SK-N-SH (cell line): Measurements from ENCODE around the gene SLC2A9. TPM values are rescaled to one million over a fixed set of nuclear protein-coding genes. Genes with fewer than 3 reads are reported as not detected.

ENCODE experiments used
- CTCF ChIA-PET: fragments of 300-600, 350-600 bp; formaldehyde crosslinking; extraction: SDS; loops from one replicate; lab custom pipeline; 2021; lab: Yijun Ruan, JAX
- POLR2A ChIA-PET: fragments of 350-600 bp; sonication (Branson Sonifier 250); formaldehyde crosslinking; extraction: SDS; loops from one replicate; lab custom pipeline; 2020; ENCODE audit warnings: antibody characterized with exemption, inconsistent platforms; lab: Yijun Ruan, JAX
- DNase-seq: peaks from one replicate; pipeline ENCODE4 v3.0.0; 2012
- H2AFZ ChIP-seq: fragments of 200-600 bp; sonication (generic); 2 replicates; pipeline ENCODE4 v1.8.1; 2016; ENCODE audit warnings: antibody characterized with exemption, mild to moderate bottlenecking, low read depth
- H3F3A ChIP-seq: fragments of 200-600 bp; sonication (generic); replicated peaks from 2 replicates; pipeline ENCODE3; 2016; ENCODE audit warnings: antibody characterized with exemption, mild to moderate bottlenecking; ENCODE audit not compliant: insufficient read depth
- H3K27ac ChIP-seq, 2 experiments: fragments of 200-500 bp in 1 of 2; fragments of 200-600 bp in 1 of 2; sonication (Bioruptor generic) in 1 of 2; sonication (generic), shearing (Covaris generic) in 1 of 2; 2 replicates each; pipeline versions ENCODE4 v1.5.1 to v1.6.1; 2014 to 2016; ENCODE audit warnings: low read depth in 2 of 2, inconsistent platforms in 1 of 2, low read length in 1 of 2, mild to moderate bottlenecking in 1 of 2, mixed read lengths in 1 of 2
- H3K27me3 ChIP-seq: fragments of 200-600 bp; sonication (generic), shearing (Covaris generic); 2 replicates; pipeline ENCODE4 v1.6.1; 2016; ENCODE audit warnings: mixed run types; ENCODE audit not compliant: insufficient read depth
- H3K36me3 ChIP-seq, 2 experiments: fragments of 200-500 bp in 1 of 2; fragments of 200-600 bp in 1 of 2; sonication (Bioruptor generic) in 1 of 2; sonication (generic) in 1 of 2; replicated peaks in 1 of 2; 2 replicates each; pipeline versions ENCODE3 to v1.5.1; 2014 to 2016; ENCODE audit warnings: low read length in 1 of 2, mild to moderate bottlenecking in 1 of 2; ENCODE audit not compliant: insufficient read depth in 2 of 2, control insufficient read depth in 1 of 2
- H3K4me1 ChIP-seq, 2 experiments: fragments of 200-500 bp in 1 of 2; fragments of 200-600 bp in 1 of 2; sonication (Bioruptor generic) in 1 of 2; sonication (generic), shearing (Covaris generic) in 1 of 2; 2 replicates each; pipeline versions ENCODE4 v1.5.1 to v1.6.1; 2014 to 2016; ENCODE audit warnings: low read depth in 1 of 2, low read length in 1 of 2, mixed run types in 1 of 2; ENCODE audit not compliant: insufficient read depth in 2 of 2, control insufficient read depth in 1 of 2
- H3K4me2 ChIP-seq: fragments of 200-600 bp; sonication (generic), shearing (Covaris generic); 2 replicates; pipeline ENCODE4 v1.6.1; 2017; ENCODE audit warnings: mixed run types
- H3K4me3 ChIP-seq, 2 experiments: fragments of 200-500 bp in 1 of 2; fragments of 200-600 bp in 1 of 2; sonication (Bioruptor generic) in 1 of 2; sonication (generic), shearing (Covaris generic) in 1 of 2; 2 replicates each; pipeline versions ENCODE4 v1.5.1 to v1.8.1; 2014 to 2016; ENCODE audit warnings: low read depth in 2 of 2, inconsistent platforms in 1 of 2, low read length in 1 of 2, mild to moderate bottlenecking in 1 of 2, mixed read lengths in 1 of 2, moderate library complexity in 1 of 2
- H3K79me2 ChIP-seq: fragments of 200-600 bp; sonication (generic); 2 replicates; pipeline ENCODE4 v1.8.1; 2017; ENCODE audit warnings: mild to moderate bottlenecking; ENCODE audit not compliant: insufficient read depth
- H3K9ac ChIP-seq: fragments of 200-600 bp; sonication (generic); 2 replicates; pipeline ENCODE4 v1.6.1; 2017; ENCODE audit warnings: mixed run types
- H3K9me2 ChIP-seq: fragments of 200-600 bp; sonication (generic); 2 replicates; pipeline ENCODE4 v1.6.1; 2017; ENCODE audit warnings: mixed run types
- H3K9me3 ChIP-seq: fragments of 200-600 bp; sonication (generic); 2 replicates; pipeline ENCODE4 v1.6.1; 2017; ENCODE audit warnings: mixed run types, mild to moderate bottlenecking, moderate library complexity
- H4K20me1 ChIP-seq: fragments of 200-600 bp; sonication (generic); 2 replicates; pipeline ENCODE4 v1.6.1; 2017; ENCODE audit warnings: mild to moderate bottlenecking, mixed run types; ENCODE audit not compliant: insufficient read depth
- EP300 ChIP-seq, 2 experiments: IDR thresholded peaks; 2 replicates each; pipeline versions ENCODE4 v1.4.0 to v1.6.1; 2012; ENCODE audit warnings: borderline replicate concordance in 1 of 2, low read depth in 1 of 2, low read length in 1 of 2
- EZH2phosphoT487 ChIP-seq: fragments of 200-600 bp; sonication (generic); IDR thresholded peaks from 2 replicates; pipeline ENCODE4 v1.6.1; 2017; ENCODE audit warnings: low read depth, mixed run types, mild to moderate bottlenecking, antibody characterized with exemption, moderate library complexity, borderline replicate concordance
- NRF1 ChIP-seq: IDR thresholded peaks from 2 replicates; pipeline ENCODE4 v1.6.1; 2012; ENCODE audit warnings: low read depth, mild to moderate bottlenecking, low read length
- PBX3 ChIP-seq: IDR thresholded peaks from 2 replicates; pipeline ENCODE4; 2012
- RAD21 ChIP-seq: IDR thresholded peaks from 2 replicates; pipeline ENCODE4 v1.6.1; 2012; ENCODE audit warnings: mild to moderate bottlenecking, low read length
- RXRA ChIP-seq: IDR thresholded peaks from 2 replicates; pipeline ENCODE4 v1.4.0; 2012; ENCODE audit warnings: low read depth, mild to moderate bottlenecking, borderline replicate concordance
- SMC3 ChIP-seq: IDR thresholded peaks from 2 replicates; pipeline ENCODE4 v1.6.1; 2012; ENCODE audit warnings: low read depth, low read length, improper control_type of control experiment
- TAF1 ChIP-seq: IDR thresholded peaks from 2 replicates; pipeline ENCODE4 v1.6.1; 2012; ENCODE audit warnings: low read depth, mild to moderate bottlenecking, low read length, moderate library complexity, borderline replicate concordance
- ZBTB33 ChIP-seq: IDR thresholded peaks from 2 replicates; pipeline ENCODE4 v1.4.0; 2012; ENCODE audit warnings: low read depth, borderline replicate concordance
- WGBS: methylation state at CpG from one replicate; pipeline ENCODE4 v1.1.6; 2017; ENCODE audit warnings: low lambda C conversion rate; 5-methylcytosine and 5-hydroxymethylcytosine counted together
- polyA plus RNA-seq, 3 experiments: library from polyadenylated mRNA; depleted of rRNA; stranded (reverse); fragments of >200 nt; gene quantifications; 2 replicates each; pipeline ENCODE4 v1.2.3, GENCODE V29; 2012
- TF ChIP-seq, protein P1 (sequence below): fragments of 150-350 bp; IDR thresholded peaks from 2 replicates; pipeline ENCODE4 v1.6.1; 2017; ENCODE audit warnings: antibody characterized with exemption, low read length, low read depth, borderline replicate concordance
- TF ChIP-seq, protein P2 (sequence below): IDR thresholded peaks from 2 replicates; pipeline ENCODE4 v1.6.1; 2012; ENCODE audit warnings: mild to moderate bottlenecking, low read depth, low read length, moderate library complexity

The SLC2A9 gene
- polyA plus RNA-seq, 1 of the 3 experiments (the other 2 are of a cell fraction): not detected

DNA sequence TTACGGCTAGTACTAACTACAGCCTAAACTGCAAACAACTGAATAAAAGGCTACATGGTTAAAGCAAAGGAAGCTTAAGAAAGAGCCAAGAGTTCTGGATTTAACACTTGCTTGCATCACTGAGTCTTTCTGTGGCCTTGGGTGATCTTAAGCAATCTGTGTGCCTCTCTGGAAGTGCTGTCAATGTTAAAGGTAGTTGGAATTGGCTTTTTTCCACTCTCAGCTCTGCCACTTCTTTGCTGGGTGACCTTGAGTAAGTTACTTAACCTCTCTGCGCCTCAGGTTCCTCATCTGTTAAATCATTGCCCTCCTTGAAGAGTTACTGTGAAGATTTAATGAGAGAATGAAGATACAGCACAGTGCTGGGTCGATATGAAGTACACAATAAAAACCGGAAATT, 15.7 kb downstream of the SLC2A9 start (continued):
- no peak for TF ChIP-seq RAD21
- no peak for TF ChIP-seq TAF1
- no peak for TF ChIP-seq PBX3
- TF ChIP-seq RXRA: no peak
- TF ChIP-seq, all 33 proteins: peak for 0

GRCh38 chr4:10003666-10004065, 17.6 kb downstream of the SLC2A9 start:
- H3K9me2 ChIP-seq: no peaks in the 10 kb centered on the region
- H4K20me1 ChIP-seq: no peaks in the 10 kb centered on the region
- H3K9me3 ChIP-seq: no peaks in the 10 kb centered on the region
- ChIA-PET CTCF (interaction anchor here (1.6 kb wide), 1 partner anchor 12 kb away, joined by 5 read pairs; no protein-coding TSS in a partner anchor), POLR2A (no interaction called here)
- no peak overlapping the region for H3K27ac ChIP-seq
- TF ChIP-seq EZH2phosphoT487 (no peak), RXRA (no peak), PBX3 (no peak), EP300 (IDR thresholded peaks at IDR 0.05; ENCODE audit: borderline replicate concordance in 1 of 2, low read depth in 1 of 2, low read length in 1 of 2) (no peak), SMC3 (no peak), ZBTB33 (no peak), NRF1 (no peak)
- TF ChIP-seq, protein P1, sequence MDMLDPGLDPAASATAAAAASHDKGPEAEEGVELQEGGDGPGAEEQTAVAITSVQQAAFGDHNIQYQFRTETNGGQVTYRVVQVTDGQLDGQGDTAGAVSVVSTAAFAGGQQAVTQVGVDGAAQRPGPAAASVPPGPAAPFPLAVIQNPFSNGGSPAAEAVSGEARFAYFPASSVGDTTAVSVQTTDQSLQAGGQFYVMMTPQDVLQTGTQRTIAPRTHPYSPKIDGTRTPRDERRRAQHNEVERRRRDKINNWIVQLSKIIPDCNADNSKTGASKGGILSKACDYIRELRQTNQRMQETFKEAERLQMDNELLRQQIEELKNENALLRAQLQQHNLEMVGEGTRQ: no peak
- TF ChIP-seq, protein P2, sequence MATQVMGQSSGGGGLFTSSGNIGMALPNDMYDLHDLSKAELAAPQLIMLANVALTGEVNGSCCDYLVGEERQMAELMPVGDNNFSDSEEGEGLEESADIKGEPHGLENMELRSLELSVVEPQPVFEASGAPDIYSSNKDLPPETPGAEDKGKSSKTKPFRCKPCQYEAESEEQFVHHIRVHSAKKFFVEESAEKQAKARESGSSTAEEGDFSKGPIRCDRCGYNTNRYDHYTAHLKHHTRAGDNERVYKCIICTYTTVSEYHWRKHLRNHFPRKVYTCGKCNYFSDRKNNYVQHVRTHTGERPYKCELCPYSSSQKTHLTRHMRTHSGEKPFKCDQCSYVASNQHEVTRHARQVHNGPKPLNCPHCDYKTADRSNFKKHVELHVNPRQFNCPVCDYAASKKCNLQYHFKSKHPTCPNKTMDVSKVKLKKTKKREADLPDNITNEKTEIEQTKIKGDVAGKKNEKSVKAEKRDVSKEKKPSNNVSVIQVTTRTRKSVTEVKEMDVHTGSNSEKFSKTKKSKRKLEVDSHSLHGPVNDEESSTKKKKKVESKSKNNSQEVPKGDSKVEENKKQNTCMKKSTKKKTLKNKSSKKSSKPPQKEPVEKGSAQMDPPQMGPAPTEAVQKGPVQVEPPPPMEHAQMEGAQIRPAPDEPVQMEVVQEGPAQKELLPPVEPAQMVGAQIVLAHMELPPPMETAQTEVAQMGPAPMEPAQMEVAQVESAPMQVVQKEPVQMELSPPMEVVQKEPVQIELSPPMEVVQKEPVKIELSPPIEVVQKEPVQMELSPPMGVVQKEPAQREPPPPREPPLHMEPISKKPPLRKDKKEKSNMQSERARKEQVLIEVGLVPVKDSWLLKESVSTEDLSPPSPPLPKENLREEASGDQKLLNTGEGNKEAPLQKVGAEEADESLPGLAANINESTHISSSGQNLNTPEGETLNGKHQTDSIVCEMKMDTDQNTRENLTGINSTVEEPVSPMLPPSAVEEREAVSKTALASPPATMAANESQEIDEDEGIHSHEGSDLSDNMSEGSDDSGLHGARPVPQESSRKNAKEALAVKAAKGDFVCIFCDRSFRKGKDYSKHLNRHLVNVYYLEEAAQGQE: no peak
- no peaks in the 10 kb centered on the region for H3F3A ChIP-seq
- peaks cover 0 to 27% of the 10 kb centered on the region in 2 experiments; a peak in 2 of 4 replicates for H3K4me1 ChIP-seq
- DNase-seq: no peak
- H3K79me2 ChIP-seq: no peaks in the 10 kb centered on the region
- H3K4me3 ChIP-seq: no peak overlapping the region
- H3K4me2 ChIP-seq: no peak overlapping the region
- no peak overlapping the region for H3K9ac ChIP-seq
- H3K36me3 ChIP-seq: no peaks in the 10 kb centered on the region
- no peak overlapping the region for H2AFZ ChIP-seq
- 48% methylated on average over 2 of the region's 2 CpGs for WGBS
- H3K27me3 ChIP-seq: no peaks in the 10 kb centered on the region
